DLD1 (cell line): ENCODE measurements around the gene GRIK4.

Experiments used
- in situ Hi-C: cut with HindIII; loops from 2 replicates; pipeline ENCODE4 v1.10.0; 2017; ENCODE audit warnings: low sequenced_read_pairs

Gene GRIK4

DNA sequence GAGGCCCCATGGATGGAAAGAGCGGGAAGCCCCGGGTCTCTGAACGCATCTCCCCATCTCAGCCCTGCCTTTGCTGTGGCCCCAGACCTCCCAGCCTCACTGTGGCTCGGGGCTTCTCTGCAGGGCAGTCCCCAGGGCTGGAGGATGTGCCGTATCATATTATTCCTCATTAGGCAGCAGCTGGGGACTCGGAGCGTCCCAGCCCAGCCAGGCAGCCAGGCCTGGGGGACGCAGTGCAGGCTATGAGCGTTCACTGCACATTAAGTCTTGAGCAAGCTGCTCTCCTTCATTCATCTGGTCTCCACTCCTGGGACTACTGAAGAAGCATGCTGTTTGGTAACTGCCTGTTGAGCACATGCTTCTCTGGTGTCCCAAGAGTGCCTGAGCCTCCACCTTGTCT is 285.6 kb downstream of the GRIK4 start:
- in situ Hi-C loops, result no loop called here

DNA sequence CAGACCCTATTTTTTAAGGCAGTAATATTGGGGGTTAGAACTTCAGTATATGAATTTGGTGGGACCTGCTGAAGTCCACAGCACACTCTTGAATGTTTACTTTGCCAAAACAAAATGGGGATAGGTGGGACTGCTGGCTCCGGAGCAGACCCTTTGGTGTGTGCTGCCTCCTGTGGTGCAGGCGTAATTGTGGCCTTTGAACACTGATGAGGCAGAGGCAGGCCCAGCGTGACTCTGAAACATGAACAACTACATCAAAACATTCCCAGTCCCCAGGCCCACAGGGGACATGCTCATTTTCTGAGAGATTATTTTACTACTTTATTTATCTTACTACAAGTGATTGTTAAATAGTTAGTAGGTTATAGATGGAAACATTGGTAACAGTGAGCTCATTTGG is 287.3 kb downstream of the GRIK4 start:
- in situ Hi-C loops, result no loop called here

DNA sequence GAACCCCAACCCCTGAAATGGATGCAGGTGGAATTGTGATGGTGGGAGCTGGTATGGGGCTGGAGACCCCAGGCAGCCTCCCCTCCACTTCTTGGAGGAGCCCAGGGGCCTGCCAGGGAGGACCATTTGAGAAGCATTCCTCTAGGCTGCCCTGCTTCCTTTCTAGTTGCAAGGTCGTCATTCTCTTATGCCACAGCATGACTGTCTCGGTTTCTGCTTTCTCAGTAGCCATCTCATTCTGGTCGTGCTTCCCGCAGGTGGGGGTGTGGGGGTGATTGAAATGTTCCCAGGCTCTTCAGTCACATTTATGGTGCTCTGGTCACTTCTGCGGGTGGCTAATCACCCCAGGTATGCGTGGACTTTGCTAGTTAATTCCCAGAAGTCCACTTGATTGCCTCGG is 288.7 kb downstream of the GRIK4 start:
- in situ Hi-C loops, result no loop called here

DNA sequence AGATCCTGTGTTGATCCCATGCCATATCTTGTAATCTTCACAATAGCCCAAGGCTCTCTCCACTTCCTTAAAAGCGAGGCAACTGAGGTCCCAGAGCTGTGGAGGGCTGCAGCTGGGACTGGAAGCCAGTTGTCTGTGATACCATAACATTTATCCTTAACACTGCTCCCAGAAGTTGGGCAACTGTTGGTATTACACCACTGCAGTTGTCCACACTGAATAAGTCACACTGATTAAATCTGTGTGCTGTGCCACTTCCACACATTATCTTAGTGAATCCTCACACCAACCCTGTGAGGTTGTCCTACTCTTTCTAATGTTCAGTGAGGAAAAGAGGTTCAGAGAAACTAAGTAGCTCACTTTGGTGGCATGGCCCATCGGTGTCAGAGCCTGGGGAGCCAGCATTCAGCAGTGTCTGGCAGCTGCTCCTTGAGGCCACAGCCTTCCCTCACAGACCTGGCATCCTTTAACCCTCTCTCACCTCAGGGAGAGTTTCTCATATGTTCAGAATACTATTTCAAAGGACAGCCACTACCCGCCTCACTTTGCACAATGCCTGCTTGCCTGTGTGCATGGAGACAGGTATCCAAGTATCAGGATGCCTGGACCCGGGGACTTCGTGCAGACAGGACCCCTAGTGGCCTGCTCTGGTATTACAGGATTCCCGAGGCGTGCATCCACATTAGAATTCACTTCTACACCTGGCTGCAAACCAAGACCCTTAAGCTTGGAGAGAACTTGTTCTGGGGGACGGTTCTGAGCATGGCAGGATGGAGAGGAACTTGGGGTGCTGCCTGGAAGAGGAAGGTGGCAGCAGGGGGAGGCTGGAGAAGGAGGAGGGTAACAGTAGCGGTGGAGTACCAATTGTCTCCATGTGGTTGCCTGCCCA is 290.5 kb downstream of the GRIK4 start:
- in situ Hi-C loops, result no loop called here

DNA sequence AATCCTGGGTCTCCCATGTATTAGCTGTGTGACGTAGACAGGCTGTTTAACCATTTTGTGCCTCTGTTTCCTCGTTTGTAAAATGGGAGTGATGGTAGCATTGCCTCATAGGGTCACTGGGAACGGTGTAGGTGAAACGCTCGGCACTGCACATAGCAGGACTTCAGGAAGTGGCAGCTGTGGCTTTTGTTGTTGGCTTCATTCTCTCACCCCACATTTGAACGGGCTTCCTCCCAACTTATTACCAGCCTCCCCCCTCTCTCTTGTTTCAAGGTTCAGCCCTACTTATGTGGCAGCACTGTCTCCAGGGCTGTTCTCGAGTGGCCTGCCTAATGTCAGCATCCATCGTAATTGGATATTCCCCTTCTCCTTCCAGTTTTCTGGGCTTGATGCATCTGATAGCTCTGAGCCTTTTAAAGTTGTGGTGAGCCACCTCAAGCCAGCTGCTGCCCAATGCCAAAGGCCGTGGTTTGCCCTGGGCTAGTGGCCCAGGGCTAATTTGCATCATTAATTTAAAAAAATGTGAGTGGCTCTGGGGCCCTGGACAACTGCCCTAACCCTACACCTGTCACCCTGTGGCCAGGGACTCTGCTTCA is 294.5 kb downstream of the GRIK4 start:
- in situ Hi-C loops, result no loop called here

DNA sequence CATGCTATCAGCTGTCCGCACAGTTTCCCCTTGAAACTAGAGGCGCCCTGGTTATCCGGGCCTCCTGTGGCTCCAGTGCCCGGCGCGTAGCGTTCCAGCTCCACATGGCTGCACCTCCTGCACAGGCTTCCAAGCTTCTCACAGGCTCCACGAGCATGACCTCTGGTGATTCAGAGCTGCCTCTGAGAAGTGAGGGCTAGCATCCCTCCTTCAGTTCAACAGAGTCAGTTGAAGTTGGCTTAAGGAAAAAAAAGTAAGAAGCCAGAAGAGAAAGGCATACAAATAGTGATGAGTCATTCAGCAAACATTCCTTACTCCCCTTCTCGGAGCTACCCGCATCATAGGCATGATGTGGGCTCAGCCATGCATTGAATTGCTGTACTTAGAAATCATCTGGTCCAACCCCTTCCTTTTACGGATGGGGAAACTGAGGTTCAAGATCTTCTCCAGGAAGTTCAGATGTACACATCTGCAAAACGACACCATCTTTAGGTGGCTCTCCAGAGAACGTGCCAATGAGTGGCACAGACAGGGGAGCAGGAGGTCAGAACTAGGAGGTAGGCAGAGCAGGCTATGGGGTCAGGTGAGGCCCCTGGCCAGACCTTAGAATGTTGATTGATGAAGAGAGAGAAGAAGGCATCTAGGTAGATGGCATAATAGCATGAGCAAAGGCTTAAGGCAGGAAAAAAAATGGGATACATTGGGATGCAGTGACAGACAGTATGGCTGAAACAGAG is 296.0 kb downstream of the GRIK4 start:
- in situ Hi-C loops, result no loop called here

DNA sequence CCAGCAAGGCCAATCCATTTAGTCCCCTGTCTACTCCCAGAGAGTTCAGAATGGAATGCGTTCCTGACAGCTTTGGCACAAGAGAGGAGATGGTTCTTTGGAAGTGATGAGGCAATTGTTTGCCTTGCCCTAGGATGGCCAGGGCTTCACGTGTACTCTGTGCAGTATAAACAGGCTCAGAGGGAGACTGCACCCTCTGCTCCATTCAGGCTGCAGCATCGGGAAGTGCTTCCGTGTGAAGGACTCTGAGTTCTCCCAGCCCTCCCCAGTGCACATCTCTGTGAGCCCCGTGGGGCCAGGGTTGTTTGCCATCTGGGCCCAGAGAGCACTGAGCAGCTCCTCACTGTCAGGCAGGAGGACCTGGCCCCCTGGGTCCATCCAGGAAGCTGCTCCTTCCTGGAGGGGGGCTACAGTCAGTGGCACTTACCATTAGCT is 297.1 kb downstream of the GRIK4 start:
- in situ Hi-C loops, result no loop called here

DNA sequence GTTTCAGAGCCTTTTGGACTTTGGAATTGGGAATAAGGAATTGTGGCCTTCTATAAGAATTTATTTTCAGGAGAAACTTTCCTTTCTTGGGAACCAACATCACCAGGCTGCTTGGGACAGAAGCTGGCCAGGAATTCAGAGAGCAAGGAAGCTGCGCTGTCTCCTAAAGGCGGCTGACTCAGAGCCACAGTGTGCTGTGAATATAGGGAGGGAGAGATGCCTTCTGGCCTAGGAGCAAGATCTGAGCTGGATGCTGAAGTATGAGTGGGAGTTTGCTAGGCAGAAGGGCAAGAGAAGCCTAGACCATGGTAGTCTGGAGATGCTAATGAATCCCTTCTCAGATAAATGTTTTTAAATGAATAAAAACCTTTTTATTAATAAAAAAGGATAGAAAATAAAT is 298.7 kb downstream of the GRIK4 start:
- in situ Hi-C loops, result no loop called here

DNA sequence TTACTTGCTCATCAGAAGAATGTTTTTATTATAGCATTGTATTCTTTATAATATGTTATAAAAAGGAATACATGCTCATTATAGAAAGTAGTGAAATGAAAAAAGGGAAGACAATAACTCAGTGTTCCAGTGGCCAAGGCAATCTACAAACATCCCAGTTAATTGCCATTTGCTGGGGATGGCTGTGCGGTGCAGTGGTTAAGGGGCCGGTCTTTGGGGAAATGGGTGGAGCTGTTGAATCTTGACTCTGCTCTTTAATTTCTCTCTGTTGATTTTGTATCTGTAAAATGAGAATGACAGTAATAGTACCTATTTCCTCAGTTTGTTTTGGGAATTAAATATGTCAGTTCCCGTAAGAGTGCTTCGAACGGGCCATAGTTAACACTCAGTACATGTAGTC is 299.7 kb downstream of the GRIK4 start:
- in situ Hi-C loops, result no loop called here

DNA sequence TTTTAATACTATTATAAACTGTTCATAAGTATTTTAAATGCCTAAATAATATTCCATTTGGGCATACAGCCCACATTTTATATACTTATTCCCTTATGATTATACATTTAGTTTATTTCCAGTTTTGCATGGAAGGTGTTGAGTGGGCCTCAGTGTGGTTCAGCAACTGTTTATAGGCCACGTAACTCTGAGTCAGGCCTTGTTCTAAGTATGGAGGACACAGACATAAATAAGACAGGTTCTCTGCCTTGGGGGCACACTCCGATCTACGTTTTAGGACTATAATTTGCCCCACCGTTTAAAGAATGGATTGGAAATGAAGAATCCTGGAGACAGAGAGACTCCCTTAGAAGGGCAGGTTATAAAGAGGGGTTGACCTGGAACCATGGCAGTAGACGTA is 300.2 kb downstream of the GRIK4 start:
- in situ Hi-C loops, result no loop called here

DNA sequence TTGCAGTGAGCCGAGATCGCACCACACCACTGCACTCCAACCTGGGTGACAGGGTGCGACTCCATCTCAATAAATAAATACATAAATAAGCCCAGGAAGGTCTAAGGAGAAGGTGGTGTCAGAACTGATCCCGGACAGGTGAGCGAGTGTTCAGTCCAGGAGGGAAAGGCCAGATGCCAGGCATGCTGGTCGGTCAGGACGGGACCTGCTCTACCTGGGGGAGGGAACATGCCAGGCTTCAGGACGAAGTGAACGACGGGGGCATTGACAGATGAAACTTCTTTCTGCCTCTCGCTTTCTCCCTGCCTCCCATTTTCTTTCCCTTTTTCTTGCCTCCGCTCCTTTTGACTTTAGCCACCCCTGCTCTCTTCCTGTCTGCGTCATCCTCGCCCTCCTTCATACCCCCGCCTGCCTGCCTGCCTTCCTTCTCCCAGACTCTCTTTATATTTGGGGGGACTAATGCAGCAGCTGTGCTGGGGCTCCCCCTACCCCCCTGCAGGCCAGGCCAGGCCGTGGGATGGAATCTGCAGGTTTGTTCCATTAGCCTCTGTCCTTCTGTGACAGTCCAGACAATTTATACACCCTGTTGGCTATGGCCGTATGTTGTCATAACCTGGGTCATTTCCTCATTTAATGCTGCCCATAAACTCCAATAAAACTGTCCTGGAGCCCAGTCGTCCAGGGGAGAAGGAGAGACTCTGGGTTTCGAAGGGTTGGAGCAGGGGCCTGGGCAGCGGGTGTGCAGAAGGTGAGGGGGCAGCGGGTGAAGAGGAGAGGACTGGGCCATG is 303.2 kb downstream of the GRIK4 start:
- in situ Hi-C loops, result no loop called here

DNA sequence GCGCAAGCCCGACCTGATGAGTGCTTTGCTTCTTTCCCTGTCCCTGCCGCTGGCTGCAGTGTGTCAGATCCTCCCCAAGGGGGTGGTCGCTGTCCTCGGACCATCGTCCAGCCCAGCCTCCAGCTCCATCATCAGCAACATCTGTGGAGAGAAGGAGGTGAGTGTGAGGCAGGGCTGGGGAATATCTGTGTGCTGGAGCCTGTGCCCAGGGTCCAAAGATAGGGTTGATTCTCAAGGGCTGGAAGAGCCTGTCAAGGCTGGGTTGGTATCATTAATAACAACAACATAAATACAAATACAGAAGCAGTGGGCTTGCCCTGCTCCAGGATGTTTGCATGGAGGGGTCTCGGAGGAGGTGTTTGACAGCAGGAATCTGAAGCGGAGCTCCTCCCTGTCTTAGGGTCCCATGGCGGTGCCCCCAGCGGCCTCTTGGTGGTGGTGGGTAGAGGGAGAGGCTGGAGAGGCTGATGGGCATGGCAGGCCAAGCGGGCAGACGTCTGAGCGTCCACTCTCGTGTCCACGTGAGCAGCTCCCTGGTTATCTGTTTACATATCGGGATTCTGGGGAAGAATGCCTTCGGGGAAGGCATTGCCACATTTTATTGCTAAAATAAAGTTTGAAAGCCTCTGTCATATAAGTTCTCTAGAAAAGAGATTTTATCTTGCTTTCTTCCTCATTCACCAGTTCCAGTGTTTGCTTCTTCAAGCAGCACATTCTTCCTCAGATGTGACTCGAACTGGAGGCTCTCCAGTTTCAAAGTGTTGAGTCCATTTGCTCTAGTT is 304.0 kb downstream of the GRIK4 start:
- in situ Hi-C loops, result no loop called here

DNA sequence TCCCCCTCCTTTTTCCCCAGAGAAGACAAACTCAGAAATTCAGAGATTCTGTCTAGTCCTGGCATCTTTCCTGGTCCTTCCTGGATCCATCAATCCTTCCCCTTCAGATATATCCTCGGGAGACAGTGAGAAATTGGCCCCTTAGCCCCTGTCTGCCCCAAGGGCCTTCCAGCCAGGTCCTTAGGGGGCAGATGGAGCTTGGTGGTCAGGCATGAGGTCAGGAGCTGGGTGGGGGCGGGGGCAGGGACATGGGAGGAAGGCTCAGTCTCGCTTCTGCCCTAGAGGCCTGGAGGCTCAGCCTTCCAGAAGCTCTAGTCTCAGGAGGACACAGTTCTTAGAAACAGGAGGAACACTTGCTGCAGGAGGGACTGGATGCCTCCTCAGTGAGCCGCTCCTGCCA is 304.6 kb downstream of the GRIK4 start:
- in situ Hi-C loops, result no loop called here

DNA sequence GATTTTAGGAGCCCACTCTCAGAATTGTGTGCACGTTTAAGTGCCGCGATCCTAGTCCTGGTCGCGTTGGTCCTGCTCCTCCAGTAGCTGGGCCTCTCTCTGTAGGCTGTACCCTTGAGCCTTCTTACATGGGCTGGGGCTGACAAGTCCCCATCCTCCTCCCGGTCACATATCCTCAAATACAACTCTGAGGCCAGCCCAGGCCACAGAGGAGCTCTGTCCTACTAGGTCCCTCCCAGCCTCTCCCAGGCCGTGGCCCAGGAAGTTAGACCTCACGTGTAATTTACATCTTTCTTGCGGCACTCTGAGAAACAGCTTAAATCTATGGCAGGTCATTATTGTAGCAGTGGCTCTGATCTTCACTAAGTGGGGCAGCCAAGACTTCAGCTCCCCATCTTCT is 305.2 kb downstream of the GRIK4 start:
- in situ Hi-C loops, result no loop called here

DNA sequence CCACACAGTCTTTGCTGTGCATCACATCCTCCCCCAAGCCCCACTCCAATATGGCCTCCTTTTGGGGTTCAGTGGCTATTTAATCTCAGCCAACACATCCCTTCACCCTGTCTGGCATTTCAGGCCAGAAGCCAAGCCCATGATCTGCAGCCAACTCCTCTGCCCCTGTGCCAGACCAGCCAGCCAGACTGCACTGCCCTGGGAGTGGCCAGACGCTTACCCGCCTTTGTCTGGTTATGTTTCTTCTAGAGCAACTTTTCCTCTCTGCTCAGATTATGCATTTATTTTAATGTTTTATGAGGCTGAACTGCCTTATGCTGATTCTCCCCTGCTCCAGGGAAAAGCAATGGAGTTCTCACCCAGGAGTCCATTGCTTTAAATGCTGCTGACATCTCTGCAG is 305.6 kb downstream of the GRIK4 start:
- in situ Hi-C loops, result no loop called here

DNA sequence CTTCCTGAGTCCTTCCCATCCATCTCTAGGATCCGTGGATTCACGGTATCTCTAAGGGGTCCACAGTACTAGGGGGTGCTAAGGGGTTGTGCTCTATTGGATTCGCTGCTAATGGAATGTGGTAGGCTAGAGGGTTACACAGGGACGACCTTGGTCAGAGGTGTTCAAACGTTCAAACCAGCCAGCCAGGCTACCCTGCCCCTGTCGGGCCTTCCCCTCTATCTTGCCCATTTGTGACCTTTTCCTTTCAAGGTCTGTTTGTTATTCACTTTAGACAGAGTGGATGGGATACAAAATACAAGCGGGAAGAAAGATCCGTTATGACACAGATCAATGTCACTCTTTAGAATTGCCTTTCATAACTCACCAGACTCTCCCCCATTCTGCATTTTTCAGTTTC is 306.5 kb downstream of the GRIK4 start:
- in situ Hi-C loops, result no loop called here

DNA sequence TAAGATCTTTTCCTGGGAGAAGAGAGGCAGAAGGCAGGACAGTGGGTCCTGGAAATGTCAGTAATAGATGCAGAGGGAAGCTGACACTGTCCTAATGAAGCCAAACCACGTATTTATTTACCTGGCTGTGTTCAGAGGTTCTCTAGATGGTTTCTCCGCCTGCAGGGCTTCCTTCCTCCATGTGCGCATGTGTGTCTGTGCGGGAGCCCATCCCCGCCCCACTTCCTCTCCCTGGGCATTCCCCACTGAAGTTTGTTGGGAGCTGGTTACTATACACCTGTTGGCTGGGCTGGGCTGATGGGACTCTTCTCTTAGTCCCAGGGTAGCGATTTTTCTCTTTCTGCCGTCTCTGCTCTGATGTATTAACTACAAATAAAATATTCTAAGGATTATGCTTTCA is 307.5 kb downstream of the GRIK4 start:
- in situ Hi-C loops, result no loop called here

DNA sequence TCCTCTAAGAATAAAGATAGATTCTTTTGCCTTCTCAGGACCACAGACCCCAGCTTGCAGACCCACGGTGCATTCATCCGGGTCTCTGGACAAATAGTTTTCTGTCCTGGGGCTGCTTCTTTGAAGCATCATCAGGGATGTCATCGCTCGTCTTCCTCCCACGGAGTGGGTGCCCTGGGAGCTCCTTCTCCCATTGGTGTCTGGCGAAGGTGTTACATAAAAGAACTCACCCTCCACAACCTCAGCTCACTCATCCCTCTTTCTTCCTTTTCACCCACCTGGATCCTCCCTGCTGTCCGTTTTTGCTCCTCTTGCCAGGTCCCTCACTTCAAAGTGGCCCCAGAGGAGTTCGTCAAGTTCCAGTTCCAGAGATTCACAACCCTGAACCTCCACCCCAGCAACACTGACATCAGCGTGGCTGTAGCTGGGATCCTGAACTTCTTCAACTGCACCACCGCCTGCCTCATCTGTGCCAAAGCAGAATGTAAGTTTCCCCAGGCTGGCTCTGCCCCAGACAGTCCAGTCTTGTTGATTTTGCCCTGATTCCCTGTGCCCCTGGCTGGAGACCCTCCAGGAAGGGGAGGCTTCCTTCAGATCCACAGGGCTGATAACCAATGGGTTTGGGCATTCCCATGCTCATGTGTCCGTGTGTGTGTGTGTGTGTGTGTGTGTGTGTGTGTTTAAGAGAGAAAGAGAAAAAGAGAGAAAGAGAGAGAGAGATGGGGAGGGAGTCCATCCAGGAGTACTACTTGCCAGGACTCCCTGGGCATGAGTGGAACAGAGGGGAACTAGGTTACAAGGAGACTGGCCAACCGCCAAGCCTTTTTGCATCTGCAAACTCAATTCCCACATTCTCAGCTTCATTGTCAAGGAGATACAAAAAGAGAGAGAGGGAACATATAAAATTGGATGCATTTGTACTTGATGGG is 308.2 kb downstream of the GRIK4 start:
- in situ Hi-C loops, result no loop called here

DNA sequence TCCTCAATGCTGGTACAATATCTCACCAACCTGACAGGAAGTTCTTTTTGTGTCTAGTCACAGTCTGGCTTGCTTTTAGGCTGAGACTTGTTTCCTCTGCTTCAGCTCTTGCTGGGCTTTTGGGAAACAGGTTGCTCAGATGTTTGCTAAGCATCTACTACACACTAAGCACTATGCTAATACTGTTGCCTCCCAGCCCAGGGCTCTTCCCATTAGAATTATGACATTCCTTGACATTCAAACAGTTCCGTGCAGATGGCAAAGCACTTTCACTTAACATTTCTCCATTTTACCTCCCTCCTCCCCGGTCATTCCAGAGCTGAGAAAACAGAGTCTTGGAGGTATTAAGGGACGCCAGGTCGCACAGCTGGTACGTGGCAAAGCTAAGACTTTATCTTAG is 311.6 kb downstream of the GRIK4 start:
- in situ Hi-C loops, result no loop called here
